ACC112 (cell line): Measurements from ENCODE around the gene LBP.

ENCODE experiments used
- H2AFZ ChIP-seq: fragments of 200-600 bp; sonication (generic); one replicate; pipeline ENCODE4 v1.6.0; 2017; ENCODE audit warnings: antibody characterized with exemption, low read length; ENCODE audit not compliant: unreplicated experiment
- H3K27ac ChIP-seq: fragments of 200-600 bp; sonication (generic); 2 replicates; pipeline ENCODE4 v1.5.1; 2014; ENCODE audit warnings: low read depth, mild to moderate bottlenecking, antibody characterized with exemption, low read length, moderate library complexity
- H3K27me3 ChIP-seq: fragments of 200-600 bp; sonication (generic); 2 replicates; pipeline ENCODE4 v1.6.1; 2014; ENCODE audit warnings: mild to moderate bottlenecking, antibody characterized with exemption, low read length, moderate library complexity, mixed read lengths; ENCODE audit not compliant: insufficient read depth
- H3K36me3 ChIP-seq: fragments of 200-600 bp; sonication (generic); 2 replicates; pipeline ENCODE4 v1.6.1; 2016; ENCODE audit warnings: mild to moderate bottlenecking, antibody characterized with exemption, low read length, moderate library complexity, mixed read lengths; ENCODE audit not compliant: insufficient read depth
- H3K4me1 ChIP-seq: fragments of 200-600 bp; sonication (generic); one replicate; pipeline ENCODE4 v1.6.1; 2016; ENCODE audit warnings: low read length, mixed read lengths; ENCODE audit not compliant: insufficient read depth, unreplicated experiment, control insufficient read depth
- H3K4me3 ChIP-seq: fragments of 200-600 bp; sonication (generic); 2 replicates; pipeline ENCODE4 v1.5.1; 2014; ENCODE audit warnings: mild to moderate bottlenecking, low read depth, low read length
- H3K79me2 ChIP-seq: fragments of 200-600 bp; sonication (generic); one replicate; pipeline ENCODE4 v1.6.0; 2016; ENCODE audit warnings: low read length; ENCODE audit not compliant: control insufficient read depth, unreplicated experiment, insufficient read depth

Gene LBP

GRCh38 chr20:38418509-38419204, 72.4 kb downstream of the LBP start:
- H2AFZ ChIP-seq: no peak overlapping the region
- H3K4me3 ChIP-seq: no peak overlapping the region
- H3K27ac ChIP-seq: no peak overlapping the region
- H3K79me2 ChIP-seq: peaks cover 20% of the 10 kb centered on the region
- no peaks in the 10 kb centered on the region for H3K4me1 ChIP-seq
- no peaks in the 10 kb centered on the region for H3K27me3 ChIP-seq
- H3K36me3 ChIP-seq: peaks cover 38% of the 10 kb centered on the region

GRCh38 chr20:38420388-38421085, 74.3 kb downstream of the LBP start:
- H3K27ac ChIP-seq: no peak overlapping the region
- H3K4me1 ChIP-seq: peaks cover 4% of the 10 kb centered on the region
- H3K36me3 ChIP-seq: peaks cover 46% of the 10 kb centered on the region
- H3K4me3 ChIP-seq: no peak overlapping the region
- H3K27me3 ChIP-seq: no peaks in the 10 kb centered on the region
- H3K79me2 ChIP-seq: peaks cover 38% of the 10 kb centered on the region
- H2AFZ ChIP-seq: no peak overlapping the region

DNA sequence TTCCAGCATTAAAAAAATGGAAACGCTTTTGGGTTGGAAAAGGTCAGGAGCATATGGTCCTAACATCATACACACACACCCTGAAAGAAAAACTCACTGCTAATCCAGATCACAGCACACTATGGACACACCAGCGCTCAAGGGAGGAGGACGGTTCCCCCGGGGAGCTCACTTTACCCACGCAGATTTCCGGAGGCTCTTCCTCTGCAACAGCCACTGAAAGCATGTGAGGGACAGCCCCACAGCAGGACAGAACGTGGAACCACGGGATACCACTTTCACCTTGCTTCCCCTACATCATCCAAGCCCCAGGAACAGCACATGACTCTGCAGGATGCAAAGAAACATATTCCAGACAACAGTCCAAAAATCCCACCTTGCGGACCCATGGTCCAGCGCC, 75.6 kb downstream of the LBP start:
- H3K36me3 ChIP-seq: peaks cover 41% of the 10 kb centered on the region
- no peak overlapping the region for H2AFZ ChIP-seq
- H3K27me3 ChIP-seq: no peaks in the 10 kb centered on the region
- peaks cover 18% of the 10 kb centered on the region for H3K4me1 ChIP-seq
- no peak overlapping the region for H3K4me3 ChIP-seq
- peaks cover 51% of the 10 kb centered on the region for H3K79me2 ChIP-seq
- no peak overlapping the region for H3K27ac ChIP-seq

GRCh38 chr20:38423541-38423940, 77.3 kb downstream of the LBP start:
- Histone ChIP-seq H3K36me3 (peaks cover 49% of the 10 kb centered on the region), H3K79me2 (peaks cover 56% of the 10 kb centered on the region), H2AFZ (no peak overlapping the region), H3K4me1 (peaks cover 34% of the 10 kb centered on the region), H3K27me3 (no peaks in the 10 kb centered on the region), H3K27ac (no peak overlapping the region), H3K4me3 (no peak overlapping the region)

- Histone ChIP-seq H3K27ac (no peak overlapping the region), H3K36me3 (peaks cover 56% of the 10 kb centered on the region), H2AFZ (no peak overlapping the region), H3K4me3 (no peak overlapping the region), H3K27me3 (no peaks in the 10 kb centered on the region), H3K4me1 (peaks cover 34% of the 10 kb centered on the region), H3K79me2 (peaks cover 64% of the 10 kb centered on the region)
Observed at GRCh38 chr20:38424401-38424800, 78.1 kb downstream of the LBP start.

DNA sequence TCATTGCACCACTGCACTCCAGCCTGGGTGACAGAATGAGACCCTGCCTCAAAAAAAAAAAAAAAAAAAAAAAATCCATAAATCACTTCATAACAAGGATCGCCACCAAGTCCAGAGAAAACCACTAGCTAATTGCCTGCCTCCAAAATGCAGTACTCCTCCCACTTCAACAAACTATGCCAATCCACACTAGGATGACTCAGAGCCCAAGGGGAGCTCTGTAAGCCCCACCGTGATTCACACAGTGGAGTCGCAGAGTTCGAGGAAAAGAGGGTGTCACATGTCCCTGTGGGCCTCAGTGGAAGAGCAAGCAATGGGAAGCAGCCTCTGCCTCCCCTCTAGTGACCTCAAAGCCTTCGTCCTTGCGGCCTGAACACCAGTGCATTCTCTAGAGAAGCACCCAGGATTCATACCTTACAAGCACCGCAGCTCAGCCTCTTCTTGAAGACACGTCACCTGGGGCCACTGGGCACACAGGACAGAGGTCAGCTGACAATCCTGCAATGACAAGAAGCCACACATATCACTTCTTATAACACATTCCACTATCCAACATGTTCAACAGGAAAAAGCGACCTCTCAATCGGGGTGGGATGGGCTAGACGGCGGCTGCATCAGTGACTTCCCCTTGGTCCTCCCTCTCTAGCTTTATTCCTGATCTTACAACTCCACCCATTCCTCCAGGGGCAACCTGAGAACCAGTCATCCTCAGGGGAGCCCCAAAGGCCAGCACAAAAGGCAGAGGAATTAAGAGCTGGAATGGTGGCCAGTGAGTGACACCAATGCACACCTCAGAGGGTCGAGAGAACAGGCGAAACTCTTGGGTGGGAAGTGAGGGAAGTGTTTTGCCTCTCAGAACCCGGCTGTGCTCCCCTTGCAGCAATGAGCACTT, 80.0 kb downstream of the LBP start:
- H3K4me3 ChIP-seq: no peak overlapping the region; the same call in 1 of the 2 replicates
- H3K27me3 ChIP-seq: no peaks in the 10 kb centered on the region
- peak overlapping the region; percentile 41 for H3K27ac ChIP-seq
- H2AFZ ChIP-seq: no peak overlapping the region
- H3K79me2 ChIP-seq: peaks cover 75% of the 10 kb centered on the region
- peaks cover 39% of the 10 kb centered on the region for H3K4me1 ChIP-seq
- H3K36me3 ChIP-seq: peaks cover 54% of the 10 kb centered on the region
